IPS-20b (cell line): Measurements from ENCODE around the gene FXR1.
"Not testable (repeated sequence)": the region's sequence is repeated elsewhere in the genome, so short reads cannot be mapped to it uniquely, and the experiment has no call there.

Experiments
- H3K27ac ChIP-seq: one replicate; pipeline ENCODE4 v1.5.1; 2013; ENCODE audit warnings: low read length
- H3K27me3 ChIP-seq: 2 replicates; pipeline ENCODE4 v1.6.1; 2013; ENCODE audit warnings: mild to moderate bottlenecking, low read length, inconsistent platforms; ENCODE audit not compliant: insufficient read depth
- H3K36me3 ChIP-seq: 2 replicates; pipeline ENCODE4 v1.6.1; 2013; ENCODE audit warnings: low read depth, mild to moderate bottlenecking, inconsistent platforms, low read length, moderate library complexity; ENCODE audit not compliant: insufficient read depth
- H3K4me1 ChIP-seq: 2 replicates; pipeline ENCODE4 v1.6.1; 2013; ENCODE audit warnings: mild to moderate bottlenecking, control low read depth, inconsistent platforms, low read length, moderate library complexity; ENCODE audit not compliant: insufficient read depth
- H3K4me3 ChIP-seq: 2 replicates; pipeline ENCODE4 v1.5.1; 2013; ENCODE audit warnings: mild to moderate bottlenecking, low read length, inconsistent platforms
- H3K9ac ChIP-seq: 2 replicates; pipeline ENCODE4 v1.6.1; 2013; ENCODE audit warnings: low read depth, mild to moderate bottlenecking, inconsistent platforms, low read length, moderate library complexity
- H3K9me3 ChIP-seq: 2 replicates; pipeline ENCODE4 v1.6.1; 2013; ENCODE audit warnings: mild to moderate bottlenecking, low read depth, low read length, inconsistent platforms; ENCODE audit not compliant: insufficient read depth

FXR1 gene

DNA sequence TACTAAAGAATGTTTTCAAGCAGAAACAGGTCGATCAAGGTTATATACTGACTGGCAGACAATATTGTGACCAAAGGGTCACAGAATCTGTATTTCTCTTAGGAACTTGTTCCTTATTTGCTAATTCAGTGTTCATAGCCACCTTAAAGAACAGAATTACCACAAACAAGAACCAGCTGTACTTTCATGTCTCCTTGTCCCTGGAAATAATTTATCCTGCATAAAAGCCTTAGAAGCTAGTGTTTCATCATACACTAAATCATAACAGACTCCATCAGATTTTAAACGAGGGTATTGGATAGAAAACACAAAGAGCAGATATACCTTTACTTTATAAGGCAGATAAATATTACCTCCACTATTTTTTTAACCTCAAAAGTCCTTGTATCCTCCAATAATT lies 70.7 kb downstream of the FXR1 start:
- Histone ChIP-seq H3K4me3 (no peak overlapping the region), H3K27me3 (no peaks in the 10 kb centered on the region), H3K9me3 (no peaks in the 10 kb centered on the region), H3K27ac (no peak overlapping the region), H3K4me1 (no peaks in the 10 kb centered on the region), H3K9ac (no peak overlapping the region), H3K36me3 (peaks cover 55% of the 10 kb centered on the region)

DNA sequence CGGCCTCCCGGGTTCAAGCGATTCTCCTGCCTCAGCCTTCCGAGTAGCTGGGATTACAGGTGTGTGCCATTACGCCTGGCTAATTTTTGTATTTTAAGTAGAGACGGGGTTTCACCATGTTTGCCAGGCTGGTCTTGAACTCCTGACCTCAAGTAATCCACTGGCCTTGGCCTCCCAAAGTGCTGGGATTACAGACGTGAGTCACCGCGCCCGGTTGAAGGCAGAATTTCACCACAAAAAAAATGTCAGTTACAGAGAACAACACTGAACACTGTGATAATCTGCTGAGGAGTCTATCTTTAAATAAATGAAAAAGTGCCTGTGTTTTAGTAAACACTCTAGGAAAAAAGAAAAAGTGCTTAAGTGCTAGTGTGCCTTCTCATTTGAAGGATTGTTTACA lies 73.9 kb downstream of the FXR1 start:
- not testable (repeated sequence) for H3K4me1 ChIP-seq, H3K9me3 ChIP-seq, H3K27ac ChIP-seq, H3K27me3 ChIP-seq, H3K9ac ChIP-seq, H3K4me3 ChIP-seq
- H3K36me3 ChIP-seq = peaks cover 45% of the 10 kb centered on the region

DNA sequence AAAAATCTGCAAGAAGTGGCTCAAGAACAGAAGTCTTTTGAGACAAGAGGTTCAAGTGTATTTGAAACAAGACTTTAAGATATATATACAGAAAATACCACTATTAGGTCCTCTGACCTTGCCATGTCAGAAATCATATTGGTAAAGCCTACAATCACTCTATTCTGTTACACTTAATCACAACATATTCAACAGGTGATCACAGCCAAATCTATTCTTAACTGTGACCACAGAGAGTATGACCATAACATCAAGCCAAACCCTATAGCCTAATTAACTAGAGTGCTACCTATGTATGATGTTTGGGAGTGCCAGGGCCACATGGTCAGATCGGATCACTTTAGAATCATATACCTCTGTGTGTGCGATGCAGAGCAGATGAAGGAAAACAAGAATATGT lies 74.9 kb downstream of the FXR1 start:
- Histone ChIP-seq H3K27me3 (no peaks in the 10 kb centered on the region), H3K4me1 (no peaks in the 10 kb centered on the region; the same call in 1 of the 2 replicates), H3K4me3 (no peak overlapping the region), H3K9ac (no peak overlapping the region), H3K27ac (no peak overlapping the region), H3K36me3 (peaks cover 45% of the 10 kb centered on the region), H3K9me3 (no peaks in the 10 kb centered on the region)

DNA sequence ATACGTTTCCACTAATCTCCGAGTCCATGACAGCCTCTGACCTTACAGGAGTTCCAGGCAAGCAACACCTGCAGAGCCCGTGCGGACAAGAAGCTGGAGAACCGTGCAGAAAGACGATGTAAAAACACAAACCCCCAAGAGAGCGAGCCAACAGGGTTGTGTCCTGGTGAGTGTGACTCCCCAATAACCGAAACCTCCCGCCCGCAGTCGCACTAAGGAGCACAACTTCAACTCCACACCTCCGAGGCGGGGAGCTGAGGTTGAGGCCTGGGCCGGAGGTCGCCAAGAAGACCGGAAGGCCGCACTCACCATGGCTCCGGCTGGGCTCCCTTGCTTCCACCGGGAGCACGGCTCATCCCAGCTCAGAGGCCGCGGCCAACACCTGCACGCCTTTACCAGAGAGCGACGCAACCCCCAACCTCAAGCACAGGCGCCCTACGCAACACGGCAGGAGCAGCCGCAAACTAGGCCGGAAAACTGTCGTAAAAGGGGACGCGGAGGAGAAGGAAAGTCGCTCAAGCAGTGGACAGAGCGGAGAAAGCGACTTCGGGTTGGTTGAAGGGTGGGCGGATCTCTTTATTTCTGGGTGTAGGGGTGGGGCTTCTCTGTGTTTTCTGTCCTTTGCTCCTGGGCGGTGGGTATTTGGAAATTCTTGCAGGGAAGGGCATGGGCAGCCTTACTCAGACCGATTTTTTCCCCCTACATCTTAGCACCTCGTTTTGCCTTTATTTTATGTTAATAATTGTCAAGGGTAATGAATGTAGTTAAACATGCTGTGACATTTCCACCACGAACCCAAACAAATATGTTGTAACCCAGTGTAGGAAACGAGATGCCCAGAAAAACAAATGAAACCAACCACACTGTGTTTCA lies 77.1 kb downstream of the FXR1 start, which contains the start of gene DNAJC19:
TSS of gene DNAJC19 (minus strand) at position 446 of the 873 bp plus-strand sequence. CDS start at position 312, 134 bp downstream.
- Histone ChIP-seq H3K4me1 (no peaks in the 10 kb centered on the region; the same call in 1 of the 2 replicates), H3K9ac (peak within 1 kb of the TSS; percentile 88), H3K36me3 (peaks cover 31% of the 10 kb centered on the region), H3K4me3 (peak within 1 kb of the TSS; percentile 86), H3K27ac (peak within 1 kb of the TSS; percentile 11), H3K27me3 (no peaks in the 10 kb centered on the region), H3K9me3 (no peaks in the 10 kb centered on the region)

DNA sequence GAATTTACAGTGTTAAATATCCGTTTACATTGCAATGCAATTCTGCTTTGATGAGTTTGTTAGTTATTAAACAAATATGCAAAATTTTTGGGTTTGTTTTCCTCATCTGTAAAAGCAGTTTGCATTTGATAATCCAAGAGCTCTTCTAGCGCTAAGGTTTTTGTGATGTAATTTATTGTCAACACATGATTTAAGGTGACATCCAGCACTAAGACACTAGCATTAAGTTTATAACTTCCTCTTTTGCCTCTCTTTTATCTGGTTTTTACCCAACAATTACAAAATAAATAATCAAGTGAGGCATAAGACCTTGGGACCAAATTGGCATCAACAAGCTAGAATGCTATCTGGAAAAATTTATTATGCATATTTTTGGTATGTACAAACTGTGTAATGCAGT lies 78.0 kb downstream of the FXR1 start:
- no peaks in the 10 kb centered on the region for H3K27me3 ChIP-seq
- peak overlapping the region; percentile 76; the same call in 1 of the 2 replicates for H3K9ac ChIP-seq
- H3K4me3 ChIP-seq = peak overlapping the region; percentile 86
- H3K4me1 ChIP-seq = no peaks in the 10 kb centered on the region; the same call in 1 of the 2 replicates
- no peaks in the 10 kb centered on the region for H3K9me3 ChIP-seq
- peaks cover 23% of the 10 kb centered on the region for H3K36me3 ChIP-seq
- no peak overlapping the region for H3K27ac ChIP-seq

DNA sequence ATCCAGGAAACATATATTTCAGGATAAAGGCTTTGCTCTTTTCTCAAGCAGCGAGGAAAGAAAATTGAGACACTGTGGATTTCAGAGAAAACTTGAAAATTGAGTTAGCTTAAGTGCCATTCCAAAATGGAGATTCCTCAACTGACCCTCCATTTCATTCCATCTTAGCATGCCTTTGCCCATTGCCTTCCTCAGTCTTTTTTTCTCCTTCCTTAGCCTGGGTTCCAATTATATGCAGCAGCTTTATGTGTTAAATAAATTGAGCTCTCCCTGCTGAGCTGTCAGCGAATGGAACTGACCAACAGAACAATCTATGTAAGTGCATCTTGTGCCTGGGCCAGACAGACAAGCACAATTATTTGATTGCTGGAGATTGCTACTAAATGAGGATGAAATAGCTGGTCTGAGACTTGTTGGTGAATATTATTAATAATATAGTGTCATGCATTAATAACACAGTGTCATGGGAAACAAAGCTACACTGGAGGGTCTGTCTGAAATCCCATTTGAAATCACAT lies 84.0 kb downstream of the FXR1 start:
- Histone ChIP-seq H3K4me3 (no peak overlapping the region), H3K36me3 (no peaks in the 10 kb centered on the region), H3K27me3 (no peaks in the 10 kb centered on the region), H3K4me1 (no peaks in the 10 kb centered on the region), H3K9me3 (no peaks in the 10 kb centered on the region), H3K27ac (no peak overlapping the region), H3K9ac (no peak overlapping the region)

DNA sequence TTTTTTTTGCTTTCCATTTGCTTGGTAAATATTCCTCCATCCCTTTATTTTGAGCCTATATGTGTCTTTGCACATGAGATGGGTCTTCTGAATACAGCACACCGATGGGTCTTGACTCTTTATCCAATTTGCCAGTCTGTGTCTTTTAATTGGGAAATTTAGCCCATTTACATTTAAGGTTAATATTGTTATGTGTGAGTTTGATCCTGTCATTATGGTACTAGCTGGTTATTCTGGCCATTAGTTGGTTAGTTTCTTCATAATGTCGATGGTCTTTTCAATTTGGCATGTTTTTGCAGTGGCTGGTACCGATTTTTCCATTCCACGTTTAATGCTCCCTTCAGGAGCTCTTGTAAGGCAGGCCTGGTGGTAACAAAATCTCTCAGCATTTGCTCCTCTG lies 89.9 kb downstream of the FXR1 start:
- H3K9ac ChIP-seq, H3K4me1 ChIP-seq, H3K36me3 ChIP-seq, H3K27ac ChIP-seq, H3K9me3 ChIP-seq, H3K27me3 ChIP-seq, H3K4me3 ChIP-seq: not testable (repeated sequence)

DNA sequence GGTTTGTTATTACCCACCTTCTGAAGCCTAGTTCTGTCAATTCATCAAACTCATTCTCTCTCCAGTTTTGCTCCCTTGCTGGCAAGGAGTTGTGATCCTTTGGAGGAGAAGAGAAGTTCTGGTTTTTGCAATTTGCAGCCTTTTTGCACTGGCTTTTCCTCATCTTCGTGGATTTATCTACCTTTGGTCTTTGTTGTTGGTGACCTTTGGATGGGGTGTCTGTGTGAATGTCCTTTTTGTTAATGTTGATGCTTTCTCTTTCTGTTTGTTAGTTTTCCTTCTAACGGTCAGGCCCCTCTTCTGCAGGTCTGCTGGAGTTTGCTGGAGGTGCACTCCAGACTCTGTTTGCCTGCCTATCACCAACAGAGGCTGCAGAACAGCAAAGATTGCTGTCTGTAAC lies 91.0 kb downstream of the FXR1 start:
- not testable (repeated sequence) for H3K9ac ChIP-seq, H3K4me1 ChIP-seq, H3K27me3 ChIP-seq, H3K4me3 ChIP-seq, H3K9me3 ChIP-seq, H3K36me3 ChIP-seq, H3K27ac ChIP-seq

DNA sequence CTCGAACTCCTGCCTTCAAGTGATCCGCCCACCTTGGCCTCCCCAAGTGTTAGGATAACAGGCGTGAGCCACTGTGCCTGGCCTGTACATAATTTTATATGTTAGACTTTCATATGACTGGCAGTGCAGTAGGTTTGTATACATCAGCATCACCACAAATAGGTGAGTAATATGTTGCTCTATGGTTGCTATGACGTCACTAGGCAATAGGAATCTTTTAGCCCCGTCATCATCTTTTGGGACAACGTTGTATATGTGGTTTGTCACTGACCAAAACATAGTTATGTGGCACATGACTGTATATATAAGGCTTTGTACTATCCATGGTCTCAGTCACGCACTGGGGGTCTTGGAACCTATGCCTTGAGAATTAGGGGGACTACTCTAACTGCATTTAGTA lies 94.1 kb downstream of the FXR1 start:
- no peaks in the 10 kb centered on the region for H3K36me3 ChIP-seq
- no peaks in the 10 kb centered on the region for H3K9me3 ChIP-seq
- peaks cover 7% of the 10 kb centered on the region; the same call in 1 of the 2 replicates for H3K4me1 ChIP-seq
- H3K27me3 ChIP-seq = no peaks in the 10 kb centered on the region
- no peak overlapping the region for H3K4me3 ChIP-seq
- no peak overlapping the region for H3K9ac ChIP-seq
- no peak overlapping the region for H3K27ac ChIP-seq

DNA sequence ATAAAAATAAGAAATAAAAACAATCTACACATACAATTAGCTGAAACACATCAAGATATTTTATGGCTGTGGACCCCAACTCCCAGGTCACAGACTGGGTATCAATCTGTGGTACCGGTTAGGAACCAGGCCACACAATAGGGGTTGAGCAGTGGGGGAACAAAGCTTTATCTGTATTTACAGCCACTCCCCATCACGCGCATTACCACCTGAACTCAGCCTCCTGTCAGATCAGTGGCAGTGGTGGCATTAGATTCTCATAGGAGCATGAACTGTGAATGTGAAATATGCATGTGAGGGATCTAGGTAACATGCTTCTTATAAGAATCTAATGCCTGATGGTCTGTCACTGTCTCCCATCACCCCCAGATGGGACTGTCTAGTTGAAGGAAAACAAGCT lies 94.8 kb downstream of the FXR1 start:
- no peaks in the 10 kb centered on the region for H3K27me3 ChIP-seq
- H3K4me1 ChIP-seq = peaks cover 7% of the 10 kb centered on the region; the same call in 1 of the 2 replicates
- no peak overlapping the region for H3K4me3 ChIP-seq
- no peak overlapping the region for H3K27ac ChIP-seq
- no peaks in the 10 kb centered on the region for H3K36me3 ChIP-seq
- H3K9ac ChIP-seq = no peak overlapping the region
- H3K9me3 ChIP-seq = no peaks in the 10 kb centered on the region

DNA sequence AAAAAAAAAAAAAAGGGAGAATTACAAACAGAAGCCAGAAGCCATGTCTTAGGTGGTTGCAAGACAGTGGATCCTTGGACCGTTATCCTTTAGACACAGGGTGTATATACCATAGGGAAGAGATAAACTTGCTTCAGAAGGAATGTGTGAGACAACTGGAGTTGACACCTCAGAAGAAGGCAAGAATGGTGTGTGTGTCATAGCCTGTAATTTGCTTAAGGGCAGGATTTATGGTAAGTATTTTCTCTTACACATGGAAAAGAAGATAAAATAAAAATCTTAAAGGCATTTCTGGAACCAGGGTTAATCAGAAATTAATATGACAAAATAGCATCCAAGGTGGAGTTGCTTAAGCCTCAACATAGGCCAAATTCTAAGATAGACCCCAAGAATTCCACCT lies 96.3 kb downstream of the FXR1 start:
- H3K4me3 ChIP-seq = no peak overlapping the region
- H3K27me3 ChIP-seq = no peaks in the 10 kb centered on the region
- no peaks in the 10 kb centered on the region for H3K36me3 ChIP-seq
- no peak overlapping the region for H3K9ac ChIP-seq
- H3K9me3 ChIP-seq = no peaks in the 10 kb centered on the region
- no peak overlapping the region for H3K27ac ChIP-seq
- peaks cover 7% of the 10 kb centered on the region; the same call in 1 of the 2 replicates for H3K4me1 ChIP-seq

DNA sequence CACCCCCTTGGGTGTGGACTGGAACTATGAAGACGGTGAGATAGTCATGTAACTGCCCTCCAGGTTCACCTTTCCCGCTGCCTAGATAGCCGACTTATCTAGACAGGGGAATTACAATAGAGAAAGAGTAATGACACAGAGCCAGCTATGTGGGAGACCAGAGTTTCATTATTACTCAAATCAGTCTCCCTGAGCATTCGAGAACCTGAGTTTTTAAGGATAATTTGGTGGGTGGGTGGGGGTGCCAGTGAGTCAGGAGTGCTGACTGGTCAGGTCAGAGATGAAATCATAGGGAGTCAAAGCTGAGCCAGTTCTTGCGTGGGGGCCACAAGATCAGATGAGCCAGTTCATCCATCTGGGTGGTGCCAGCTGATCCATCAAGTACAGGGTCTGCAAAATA lies 96.8 kb downstream of the FXR1 start:
- Histone ChIP-seq H3K27ac (no peak overlapping the region), H3K9me3 (no peaks in the 10 kb centered on the region), H3K36me3 (no peaks in the 10 kb centered on the region), H3K4me1 (peaks cover 7% of the 10 kb centered on the region; the same call in 1 of the 2 replicates), H3K4me3 (no peak overlapping the region), H3K9ac (no peak overlapping the region), H3K27me3 (no peaks in the 10 kb centered on the region)
